ENCODE measurements around the gene OR2V1.
"Not testable (repeated sequence)": the region's sequence is repeated elsewhere in the genome, so short reads cannot be mapped to it uniquely, and the experiment has no call there.

OR2V1 gene

DNA sequence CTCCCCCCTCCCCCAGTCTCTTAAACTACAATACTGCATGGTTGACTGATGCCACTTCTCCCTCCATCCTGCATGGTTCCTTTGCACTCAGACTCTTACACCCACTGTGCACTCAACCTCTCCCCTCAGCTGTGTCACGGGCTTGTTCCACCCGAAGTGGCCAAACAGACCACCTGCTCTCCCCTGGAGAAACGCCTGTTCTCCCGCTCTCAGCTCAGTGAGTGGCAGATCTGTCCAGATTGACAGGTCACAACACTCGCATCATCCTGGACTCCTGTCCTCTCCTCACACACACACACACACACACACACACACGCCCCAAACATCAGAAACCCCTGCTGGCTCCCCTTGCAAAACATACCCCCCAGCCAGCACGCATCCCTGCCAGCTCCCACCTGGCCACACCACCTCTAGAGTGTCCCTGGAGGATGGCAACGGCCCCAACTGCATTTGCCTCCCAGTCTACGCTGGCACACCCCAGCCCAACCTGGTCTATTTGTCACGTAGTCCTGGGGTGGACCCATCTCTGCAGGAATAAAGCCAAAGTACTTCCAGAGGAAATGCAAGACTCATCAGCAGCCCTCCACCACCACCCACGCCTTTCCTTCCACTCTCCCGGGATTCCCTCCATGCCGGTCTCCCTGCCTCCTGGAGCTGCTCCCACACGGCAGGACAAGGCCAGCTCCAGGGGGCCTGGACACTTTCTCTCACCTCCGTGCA lies 2.9 kb downstream of the OR2V1 start:
- DNase-seq: no peak

GRCh38 chr5:181127456-181127855 lies 3.5 kb downstream of the OR2V1 start:
- DNase-seq: no peak

- DNase-seq: no peak
Measured at GRCh38 chr5:181126841-181127240, 4.1 kb downstream of the OR2V1 start.

DNA sequence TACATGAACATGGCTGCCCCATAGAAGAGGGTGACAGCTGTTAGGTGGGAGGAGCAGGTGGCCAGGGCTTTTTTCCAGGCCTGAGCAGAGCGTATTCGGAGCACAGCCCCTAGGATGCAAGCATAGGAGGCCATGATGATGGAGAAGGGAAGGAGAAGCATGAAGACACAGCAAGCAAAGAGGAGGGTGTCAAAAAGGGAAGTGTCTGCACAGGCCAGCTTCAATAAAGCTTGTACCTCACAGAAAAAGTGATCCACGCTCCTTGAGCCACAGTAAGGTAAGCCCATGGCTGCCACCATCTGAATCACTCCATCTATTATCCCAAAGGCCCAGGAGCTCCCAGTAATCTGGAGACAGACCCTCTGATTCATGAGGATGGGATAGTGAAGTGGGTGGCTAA lies 6.4 kb downstream of the OR2V1 start:
- DNase-seq: no peak

DNA sequence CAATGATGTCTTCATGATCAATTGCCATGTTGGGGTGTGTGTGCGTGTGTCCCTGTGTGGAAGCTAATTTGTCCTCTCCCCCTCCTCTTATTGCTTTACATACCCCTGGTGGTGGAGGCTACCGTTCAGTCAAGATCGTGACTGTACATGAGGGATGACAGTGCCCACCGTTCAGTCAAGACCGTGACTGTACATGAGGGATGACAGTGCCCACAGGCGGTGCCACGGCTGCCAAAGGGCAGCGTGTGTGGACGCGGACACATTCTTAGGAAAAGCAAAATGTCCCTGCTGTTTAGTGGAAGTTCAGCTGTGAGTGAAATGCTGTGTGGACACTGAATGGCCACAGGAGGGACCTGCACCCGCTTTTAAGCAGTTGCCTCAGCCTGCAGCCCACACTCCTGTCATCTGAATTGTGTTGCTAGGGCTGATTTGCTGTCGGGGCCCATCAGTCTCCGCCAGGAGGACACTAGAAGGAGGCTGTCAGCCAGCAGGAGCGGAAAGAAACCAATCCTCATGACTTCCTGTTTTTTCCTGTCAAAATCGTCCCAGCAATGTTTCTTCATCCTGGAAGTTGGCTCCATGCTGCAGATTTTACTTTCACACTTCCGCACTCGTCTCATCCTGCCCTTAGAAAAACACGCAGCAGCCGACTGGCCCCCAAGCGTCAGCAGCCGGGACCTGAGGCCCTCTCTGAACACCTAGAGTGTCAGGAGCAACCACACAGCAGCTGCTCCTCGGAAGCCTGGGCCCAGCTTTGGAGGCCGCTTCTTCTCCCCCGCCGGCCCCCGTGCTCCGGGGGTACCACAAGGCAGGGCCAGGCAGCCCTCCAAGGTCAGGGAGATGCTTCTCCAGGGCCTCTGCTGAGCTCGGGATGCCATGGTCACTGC lies 9.1 kb downstream of the OR2V1 start:
- DNase-seq: no peak

DNA sequence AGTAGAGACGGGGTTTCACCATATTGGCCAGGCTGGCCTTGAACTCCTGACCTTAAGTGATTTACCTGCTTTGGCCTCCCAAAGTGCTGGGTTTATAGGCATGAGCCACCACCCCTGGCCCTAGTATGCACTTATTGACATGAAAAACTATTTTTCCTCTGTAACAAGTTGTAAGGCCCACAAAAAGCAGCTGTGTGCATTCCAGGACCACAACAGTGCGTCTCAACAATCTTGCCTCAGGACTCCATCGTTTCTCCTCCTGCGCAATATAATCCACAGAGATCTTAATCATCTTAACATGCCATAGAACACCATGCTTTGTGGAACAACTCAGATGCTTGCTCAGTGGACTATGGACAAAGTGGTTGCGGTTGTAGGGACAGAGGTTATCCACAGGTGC lies 10.2 kb downstream of the OR2V1 start:
- no peak for DNase-seq

DNA sequence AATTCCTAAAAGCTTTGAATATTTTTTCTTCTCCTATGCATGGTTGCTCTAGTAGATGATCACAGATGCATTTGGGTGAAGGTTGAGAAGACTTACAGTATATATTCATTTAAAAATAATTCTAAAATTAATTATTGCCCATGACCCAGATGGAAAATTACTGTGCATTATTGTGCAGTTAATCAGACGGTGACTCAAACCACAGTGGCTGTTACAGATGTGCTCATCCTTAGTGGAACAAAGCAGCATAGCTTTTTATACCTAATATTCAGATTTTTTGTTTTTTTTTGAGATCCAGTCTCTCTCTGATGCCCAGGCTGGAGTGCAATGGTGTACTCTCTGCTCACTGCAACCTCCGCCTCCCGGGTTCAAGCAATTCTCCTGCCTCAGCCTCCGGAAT lies 10.7 kb downstream of the OR2V1 start:
- no peak for DNase-seq

DNA sequence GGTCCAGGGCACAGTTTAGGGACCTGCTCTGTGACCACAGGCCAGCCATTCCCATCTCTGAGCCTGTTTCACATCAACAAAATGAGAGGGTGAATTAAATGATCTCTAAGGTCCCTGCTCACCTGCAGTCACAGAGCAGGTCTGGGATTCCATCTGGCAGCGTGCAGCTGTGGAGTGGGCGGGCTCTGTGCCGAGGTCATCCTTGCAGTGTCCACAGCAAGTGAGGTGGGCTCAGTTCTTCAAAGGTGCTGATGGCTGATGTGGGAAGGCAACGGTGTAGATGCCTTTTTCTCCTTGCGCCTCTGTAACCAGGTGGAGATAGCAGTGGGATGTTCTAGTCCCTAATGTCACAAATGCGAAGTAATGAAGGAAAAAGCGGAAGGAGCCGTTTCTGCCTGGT lies 11.9 kb downstream of the OR2V1 start:
- no peak for DNase-seq

DNA sequence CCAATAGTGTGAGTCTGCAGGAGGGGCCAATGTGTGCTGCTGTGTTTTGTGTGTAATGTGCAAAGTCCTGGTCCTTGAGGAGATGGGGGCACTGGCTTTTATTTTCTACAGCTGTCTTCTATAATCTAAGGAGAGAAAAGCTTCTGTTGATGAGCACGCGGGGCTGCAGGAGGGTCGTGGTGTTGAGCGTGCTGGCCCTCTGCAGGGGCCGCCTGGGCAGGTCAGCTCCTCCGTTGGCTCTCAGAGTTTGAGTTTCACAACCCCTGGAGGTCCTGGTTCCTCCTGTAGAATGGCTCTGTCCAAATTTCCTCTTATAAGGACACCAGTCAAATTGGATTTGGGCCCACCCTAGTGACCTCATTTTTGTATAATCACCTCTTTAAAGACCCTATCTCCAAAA lies 12.6 kb downstream of the OR2V1 start:
- DNase-seq: no peak

DNA sequence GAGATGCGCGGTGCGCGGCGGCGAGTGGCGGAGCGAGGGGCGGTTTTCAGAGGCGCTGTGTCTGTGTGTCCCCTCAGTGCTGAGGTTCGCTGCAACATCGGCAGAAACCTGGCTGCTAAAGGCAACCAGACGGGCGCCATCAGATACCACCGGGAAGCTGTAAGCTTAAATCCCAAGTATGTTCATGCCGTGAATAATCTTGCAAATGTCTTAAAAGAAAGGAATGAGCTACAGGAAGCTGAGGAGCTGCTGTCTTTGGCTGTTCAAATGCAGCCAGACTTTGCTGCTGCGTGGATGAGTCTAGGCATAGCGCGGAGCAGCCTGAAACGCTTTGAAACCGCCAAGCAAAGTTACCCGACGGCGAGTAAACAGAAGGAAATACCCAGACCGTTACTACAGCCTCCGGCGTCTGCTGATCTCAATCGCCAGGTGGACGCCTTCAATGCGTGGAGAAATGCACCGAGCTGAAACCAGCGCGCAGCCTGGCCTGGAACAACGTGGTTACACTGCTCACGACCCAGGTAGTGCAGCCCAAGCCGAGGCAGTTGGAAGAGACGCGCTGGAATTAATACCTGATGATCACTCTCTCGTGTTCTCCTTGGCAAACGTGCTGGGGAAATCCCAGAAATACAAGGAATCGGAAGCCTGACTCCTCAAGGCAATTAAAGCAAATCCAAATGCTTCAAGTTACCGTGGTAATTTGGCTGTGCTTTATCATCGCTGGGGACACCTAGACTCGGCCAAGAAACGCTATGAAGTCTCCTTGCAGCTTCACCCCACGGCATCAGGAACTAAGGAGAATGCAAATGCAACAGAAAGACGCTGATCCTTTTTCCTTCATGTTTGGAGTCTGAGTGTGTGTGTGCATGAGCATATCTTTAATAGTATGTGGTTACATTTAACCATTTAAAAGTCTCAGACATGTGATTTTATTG lies 15.9 kb downstream of the OR2V1 start:
- no peak for DNase-seq

- DNase-seq: no peak
Measured at GRCh38 chr5:181114284-181114843, 16.6 kb downstream of the OR2V1 start.

GRCh38 chr5:181113572-181113971 lies 17.4 kb downstream of the OR2V1 start:
- not testable (repeated sequence) for DNase-seq

GRCh38 chr5:181112476-181112875 lies 18.5 kb downstream of the OR2V1 start:
- no peak for DNase-seq

GRCh38 chr5:181111010-181111409 lies 20.0 kb downstream of the OR2V1 start:
- DNase-seq: no peak

GRCh38 chr5:181109489-181110013 lies 21.4 kb downstream of the OR2V1 start:
- no peak for DNase-seq

- DNase-seq: no peak
Measured at GRCh38 chr5:181108578-181109165, 22.3 kb downstream of the OR2V1 start.

DNA sequence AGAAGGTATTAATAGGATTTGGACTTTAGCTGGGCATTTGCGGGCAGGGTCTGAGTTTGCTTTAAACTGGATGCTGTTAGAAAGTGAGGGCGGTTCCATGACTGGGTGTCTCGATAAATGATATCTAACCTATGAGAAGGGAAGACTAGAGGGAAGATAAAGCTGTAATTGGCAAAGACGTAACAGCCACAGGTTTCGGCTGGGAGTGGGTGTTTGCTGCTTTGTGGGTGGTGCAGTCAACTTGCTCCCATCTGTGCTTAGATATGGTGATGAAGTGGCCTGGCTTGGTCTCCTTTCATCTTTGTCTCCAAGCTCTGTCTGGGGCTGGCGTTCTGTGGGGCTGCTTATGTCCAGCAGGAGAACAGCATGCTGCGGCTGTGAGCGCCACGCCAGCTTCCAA lies 23.3 kb downstream of the OR2V1 start:
- no peak for DNase-seq

GRCh38 chr5:181105391-181106025 lies 25.5 kb downstream of the OR2V1 start:
- no peak for DNase-seq

- not testable (repeated sequence) for DNase-seq
Measured at GRCh38 chr5:181104606-181105390, 26.2 kb downstream of the OR2V1 start.

- DNase-seq: not testable (repeated sequence)
Measured at GRCh38 chr5:181104259-181104568, 26.8 kb downstream of the OR2V1 start.
